Transverse colon (tissue), 4 donors: ENCODE results near the gene STARD13. TPM values are rescaled to one million over a fixed set of nuclear protein-coding genes. Genes with fewer than 3 reads are reported as not detected.
A peak's percentile ranks its signal among the peaks of the same experiment; 100 is the strongest.

Experiments used
- DNase-seq: peaks from one replicate; pipeline ENCODE4 v3.0.0-alpha.2; 2019
- H3K27ac ChIP-seq, 4 donors: fragments of 200-600 bp; sonication (generic); 2 replicates each; pipeline ENCODE4 v1.5.1; 2016 to 2018; ENCODE audit warnings: inconsistent platforms in 4 of 4
- H3K27me3 ChIP-seq: fragments of 200-600 bp; sonication (generic); 2 replicates; pipeline ENCODE4 v1.5.1; 2017; ENCODE audit warnings: inconsistent platforms
- H3K36me3 ChIP-seq, 4 donors: fragments of 200-600 bp; sonication (generic); 2 replicates each; pipeline ENCODE4 v1.5.1; 2017 to 2019; ENCODE audit warnings: inconsistent platforms in 4 of 4
- H3K4me1 ChIP-seq, 4 donors: fragments of 200-600 bp; sonication (generic); 2 replicates each; pipeline ENCODE4 v1.5.1; 2017 to 2020; ENCODE audit warnings: inconsistent platforms in 4 of 4
- H3K4me3 ChIP-seq, 4 donors: fragments of 200-600 bp; sonication (generic); 1 replicate in 1 of 4; 2 replicates in 3 of 4; pipeline versions ENCODE4 v1.5.1 to v1.6.1; 2017 to 2019; ENCODE audit warnings: inconsistent platforms in 4 of 4
- H3K9me3 ChIP-seq, 2 donors: fragments of 200-600 bp; sonication (generic); 2 replicates each; pipeline ENCODE4 v1.5.1; 2017 to 2019; ENCODE audit warnings: inconsistent platforms in 2 of 2
- EP300 ChIP-seq: sonication (generic); formaldehyde crosslinking; IDR thresholded peaks from one replicate; pipeline ENCODE4 v1.6.1; 2017; ENCODE audit warnings: antibody characterized with exemption, low read depth
- POLR2A ChIP-seq: fragments of 450-650 bp; IDR thresholded peaks from one replicate; pipeline ENCODE4 v1.6.1; 2016; ENCODE audit warnings: antibody characterized with exemption, mild to moderate bottlenecking, moderate library complexity
- POLR2AphosphoS5 ChIP-seq, 3 donors: sonication (generic); formaldehyde crosslinking; IDR thresholded peaks; one replicate each; pipeline ENCODE4 v1.6.1; 2016; ENCODE audit warnings: antibody characterized with exemption in 3 of 3
- WGBS, 2 donors: methylation state at CpG; one replicate each; pipeline ENCODE4 v1.1.5; 2018; ENCODE audit warnings: low coverage in 1 of 2; 5-methylcytosine and 5-hydroxymethylcytosine counted together
- in situ Hi-C, 4 donors: fragments of 200-750 bp; cut with MboI; loops; one replicate each; pipeline versions ENCODE4 v1.15.0 to v1.15.1; 2017; ENCODE audit warnings: low sequenced_read_pairs in 3 of 4, low pct_ligation_motif_present in 1 of 4, low pct_unique_long_range_greater_than_20kb in 1 of 4
- intact Hi-C: fragments of 100-400 bp; cut with DNase I; formaldehyde crosslinking; loops from one replicate; pipeline ENCODE4 v1.15.1; 2023; ENCODE audit warnings: low total_unique reads
- total RNA-seq, 4 donors: library from RNA; depleted of rRNA; stranded (reverse); fragments of >200 nt; gene quantifications; one replicate each; pipeline ENCODE4 v1.1.0, GENCODE V29; 2016
- TF ChIP-seq, protein P1 (sequence below), 5 experiments: fragments of 200-600 bp in 3 of 5; fragments of 450-650 bp in 2 of 5; sonication (generic) in 3 of 5; IDR thresholded peaks; 1 replicate in 2 of 5; 2 replicates in 3 of 5; pipeline ENCODE4 v1.5.1; 2016 to 2017; ENCODE audit warnings: antibody characterized with exemption in 5 of 5, inconsistent platforms in 3 of 5, mild to moderate bottlenecking in 2 of 5, moderate library complexity in 1 of 5

Gene STARD13
- total RNA-seq, 4 donors from 2014 or later, result 18.1 to 107 (median 41.5) TPM

DNA sequence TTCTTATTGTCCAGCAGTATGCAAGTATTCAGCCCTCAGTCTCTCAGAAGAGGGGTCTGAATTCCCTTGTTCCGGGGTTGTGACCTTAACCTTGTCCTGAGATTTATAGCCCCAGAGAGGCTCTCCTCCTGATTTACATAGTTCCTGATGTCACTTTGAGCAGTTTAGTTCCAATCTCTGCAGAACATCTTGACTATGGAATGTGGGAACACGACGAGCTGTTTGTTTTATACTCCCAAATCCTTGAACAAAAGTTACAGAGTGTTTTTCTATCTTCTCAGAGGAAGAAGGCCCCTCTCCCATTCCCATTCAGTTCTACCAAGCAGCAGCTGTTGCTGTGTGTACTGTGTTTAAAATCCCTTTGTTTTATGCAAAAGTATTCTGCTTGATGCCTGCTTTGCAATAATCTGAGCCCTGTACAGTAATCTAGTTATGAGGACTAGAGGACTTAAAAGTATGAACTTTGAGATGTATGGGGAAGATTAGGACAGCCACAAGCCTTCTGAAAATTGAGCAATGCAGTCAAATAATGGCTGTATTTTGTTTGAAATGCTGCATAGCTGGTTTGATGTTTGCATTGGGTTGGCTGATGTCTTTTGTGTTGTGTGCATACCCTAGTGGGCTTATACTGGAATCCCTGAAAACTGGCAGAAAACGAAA, 194.7 kb downstream of the STARD13 start:
- H3K36me3 ChIP-seq, result no peaks in the 10 kb centered on the region
- H3K27ac ChIP-seq, result peak overlapping the region in 3 of 4 donors; percentile 52 to 67 (median 52)
- peaks cover 0 to 12% (median 8%) of the 10 kb centered on the region in 4 donors for H3K4me1 ChIP-seq
- no peaks in the 10 kb centered on the region for H3K9me3 ChIP-seq
- no peaks in the 10 kb centered on the region for H3K27me3 ChIP-seq
- no peak overlapping the region for H3K4me3 ChIP-seq
- intact Hi-C loops, result no loop called here
- no peak for DNase-seq
- WGBS, 2 donors, result 46 to 61% methylated on average over 3 to 4 of the region's 4 CpGs
- in situ Hi-C loops, result no loop called here
- TF ChIP-seq EP300 (no peak), POLR2AphosphoS5 (IDR thresholded peaks at IDR 0.05) (peak; percentile 6 to 24 (median 15))

DNA sequence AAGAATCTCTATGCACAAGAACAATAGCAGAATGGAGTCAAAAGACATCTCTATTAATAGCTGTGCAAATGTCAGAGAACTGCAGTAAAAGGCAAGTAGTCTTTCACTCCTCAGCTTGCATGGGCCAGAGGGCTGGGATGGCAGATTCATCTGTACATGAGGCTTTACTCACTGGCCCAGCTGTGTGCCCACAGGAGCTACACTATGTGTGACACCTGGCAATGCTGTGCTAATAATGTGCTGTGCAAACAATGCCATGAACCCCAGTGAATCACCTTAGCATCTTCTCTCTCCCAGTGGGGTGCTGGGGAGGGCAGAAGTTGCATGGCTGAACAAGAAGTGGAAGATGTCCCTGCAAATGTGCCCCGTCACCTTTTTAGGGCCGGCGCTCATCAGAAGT, 196.2 kb downstream of the STARD13 start:
- no peak for TF ChIP-seq EP300
- WGBS, 2 donors, result 91 to 100% methylated on average over 3 of the region's 3 CpGs
- no peak for DNase-seq
- in situ Hi-C loops (no loop called here), intact Hi-C loops (no loop called here)
- no peaks in the 10 kb centered on the region for H3K27me3 ChIP-seq
- H3K4me1 ChIP-seq, result peaks cover 0 to 12% (median 8%) of the 10 kb centered on the region in 4 donors
- no peak overlapping the region for H3K27ac ChIP-seq
- no peaks in the 10 kb centered on the region for H3K36me3 ChIP-seq
- H3K9me3 ChIP-seq, result no peaks in the 10 kb centered on the region
- no peak overlapping the region for H3K4me3 ChIP-seq

DNA sequence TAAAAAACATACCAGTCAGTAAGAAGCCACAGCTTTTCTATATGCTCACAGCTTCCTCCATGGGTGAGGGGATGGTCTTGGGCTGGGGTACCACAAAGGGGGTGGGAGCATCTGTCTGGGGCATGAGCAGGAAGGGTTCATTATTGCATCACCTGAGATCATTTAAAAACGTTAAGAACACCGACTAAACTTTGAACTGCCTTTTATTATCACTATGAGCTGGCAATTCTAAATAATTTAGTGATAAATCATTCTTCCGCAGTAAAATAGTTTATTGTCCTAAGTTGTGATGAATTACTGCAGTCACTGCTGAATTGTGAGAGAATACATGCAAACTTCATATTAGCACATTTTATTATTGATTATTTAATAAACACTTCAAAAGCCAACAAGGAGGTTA, 197.8 kb downstream of the STARD13 start:
- H3K9me3 ChIP-seq, result no peaks in the 10 kb centered on the region
- H3K36me3 ChIP-seq, result no peaks in the 10 kb centered on the region
- 19 to 38% methylated on average over 3 of the region's 3 CpGs for WGBS, 2 donors
- DNase-seq, result no peak
- intact Hi-C loops (no loop called here), in situ Hi-C loops (no loop called here)
- no peak for TF ChIP-seq POLR2A
- TF ChIP-seq POLR2AphosphoS5 (IDR thresholded peaks at IDR 0.05), result no peak
- TF ChIP-seq, protein P1, sequence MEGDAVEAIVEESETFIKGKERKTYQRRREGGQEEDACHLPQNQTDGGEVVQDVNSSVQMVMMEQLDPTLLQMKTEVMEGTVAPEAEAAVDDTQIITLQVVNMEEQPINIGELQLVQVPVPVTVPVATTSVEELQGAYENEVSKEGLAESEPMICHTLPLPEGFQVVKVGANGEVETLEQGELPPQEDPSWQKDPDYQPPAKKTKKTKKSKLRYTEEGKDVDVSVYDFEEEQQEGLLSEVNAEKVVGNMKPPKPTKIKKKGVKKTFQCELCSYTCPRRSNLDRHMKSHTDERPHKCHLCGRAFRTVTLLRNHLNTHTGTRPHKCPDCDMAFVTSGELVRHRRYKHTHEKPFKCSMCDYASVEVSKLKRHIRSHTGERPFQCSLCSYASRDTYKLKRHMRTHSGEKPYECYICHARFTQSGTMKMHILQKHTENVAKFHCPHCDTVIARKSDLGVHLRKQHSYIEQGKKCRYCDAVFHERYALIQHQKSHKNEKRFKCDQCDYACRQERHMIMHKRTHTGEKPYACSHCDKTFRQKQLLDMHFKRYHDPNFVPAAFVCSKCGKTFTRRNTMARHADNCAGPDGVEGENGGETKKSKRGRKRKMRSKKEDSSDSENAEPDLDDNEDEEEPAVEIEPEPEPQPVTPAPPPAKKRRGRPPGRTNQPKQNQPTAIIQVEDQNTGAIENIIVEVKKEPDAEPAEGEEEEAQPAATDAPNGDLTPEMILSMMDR (IDR thresholded peaks at IDR 0.05), result no peak
- TF ChIP-seq EP300, result no peak
- H3K4me1 ChIP-seq, result peaks cover 0 to 12% (median 8%) of the 10 kb centered on the region in 4 donors
- H3K27ac ChIP-seq, result no peak overlapping the region
- no peak overlapping the region for H3K4me3 ChIP-seq
- no peaks in the 10 kb centered on the region for H3K27me3 ChIP-seq

DNA sequence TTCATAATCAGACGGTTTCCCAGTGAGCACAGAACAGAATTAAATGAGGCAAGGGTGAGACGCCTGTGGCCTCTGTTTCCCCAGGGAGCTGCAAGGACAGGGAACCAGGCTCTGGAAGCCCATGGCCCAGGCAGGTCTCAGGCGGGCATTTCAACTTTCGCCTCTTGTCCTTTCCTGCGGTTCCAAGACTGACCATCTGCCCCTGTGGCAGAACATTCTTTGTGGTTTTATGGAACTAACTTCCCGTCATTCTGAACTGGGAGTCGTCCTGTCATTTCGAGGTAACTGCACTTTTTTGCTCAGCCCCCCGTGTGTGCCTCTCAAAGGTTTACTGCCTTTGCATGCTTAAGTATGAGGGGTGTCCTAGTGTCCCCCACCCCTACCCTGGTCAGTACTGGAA, 198.5 kb downstream of the STARD13 start:
- peaks cover 0 to 12% (median 8%) of the 10 kb centered on the region in 4 donors for H3K4me1 ChIP-seq

DNA sequence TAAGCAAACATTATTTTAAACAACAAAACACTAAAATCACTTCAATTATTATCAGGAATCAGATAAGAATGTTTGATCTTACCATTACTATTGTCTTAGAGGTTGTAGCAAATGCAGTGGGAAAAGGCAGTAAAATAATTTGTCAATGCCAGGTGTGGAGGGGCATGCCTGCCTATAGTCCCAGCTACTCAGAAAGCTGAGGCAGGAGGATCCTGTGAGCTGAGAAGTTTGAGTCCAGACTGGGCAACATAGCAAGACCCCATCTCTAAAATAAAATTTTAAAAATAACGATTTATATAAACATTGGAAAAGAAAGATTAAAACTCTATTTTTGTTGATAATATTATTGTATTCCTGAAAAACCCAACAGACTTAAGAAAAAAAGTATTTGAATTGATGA, 202.5 kb downstream of the STARD13 start:
- H3K4me1 ChIP-seq, result peaks cover 0 to 6% (median 1%) of the 10 kb centered on the region in 4 donors
- intact Hi-C loops, result no loop called here
- no peak overlapping the region for H3K27ac ChIP-seq
- 97 to 100% methylated on average over 1 of the region's 1 CpG for WGBS, 2 donors
- TF ChIP-seq POLR2AphosphoS5 (IDR thresholded peaks at IDR 0.05), result no peak
- TF ChIP-seq POLR2A, result no peak
- TF ChIP-seq, protein P1 (IDR thresholded peaks at IDR 0.05), result no peak
- no peak for TF ChIP-seq EP300
- in situ Hi-C loops, result no loop called here
- H3K4me3 ChIP-seq, result no peak overlapping the region
- H3K36me3 ChIP-seq, result no peaks in the 10 kb centered on the region
- no peaks in the 10 kb centered on the region for H3K9me3 ChIP-seq
- no peaks in the 10 kb centered on the region for H3K27me3 ChIP-seq
- no peak for DNase-seq

More for the DNA sequence above, 198.5 kb downstream of the STARD13 start:
- Histone ChIP-seq H3K27ac (no peak overlapping the region), H3K9me3 (no peaks in the 10 kb centered on the region), H3K27me3 (no peaks in the 10 kb centered on the region), H3K36me3 (no peaks in the 10 kb centered on the region), H3K4me3 (no peak overlapping the region)
- intact Hi-C loops (no loop called here), in situ Hi-C loops (no loop called here)
- no peak for TF ChIP-seq EP300
- TF ChIP-seq, protein P1 (IDR thresholded peaks at IDR 0.05), result no peak
- TF ChIP-seq POLR2AphosphoS5 (IDR thresholded peaks at IDR 0.05), result no peak
- no peak for TF ChIP-seq POLR2A
- 89% methylated on average over 9 of the region's 9 CpGs; no CpG with 5 or more reads in 1 of the 2 donors for WGBS, 2 donors
- no peak for DNase-seq
